Lung (tissue), 12 donors: ENCODE data around the gene HCN2. TPM values are rescaled to one million over a fixed set of nuclear protein-coding genes. Genes with fewer than 3 reads are reported as not detected.
"Not testable (repeated sequence)": the region's sequence is repeated elsewhere in the genome, so short reads cannot be mapped to it uniquely, and the experiment has no call there.

Experiments used
- ATAC-seq: fragments of 200-7000 bp; cut with Tn5 transposase; one replicate; pipeline ENCODE4 v1.9.1; 2020; ENCODE audit warnings: moderate number of reproducible peaks; ENCODE audit not compliant: insufficient read depth, low FRiP score
- DNase-seq, 3 donors: peaks; one replicate each; pipeline ENCODE4 v3.0.0-alpha.2; 2013 to 2017
- H3K27ac ChIP-seq, 2 donors: one replicate each; pipeline ENCODE4 v1.5.1; 2013; ENCODE audit warnings: mild to moderate bottlenecking in 2 of 2, moderate library complexity in 2 of 2, control low read depth in 1 of 2, inconsistent platforms in 1 of 2, low read depth in 1 of 2, low read length in 1 of 2
- H3K27me3 ChIP-seq, 3 donors: one replicate each; pipeline ENCODE4 v1.5.1; 2013; ENCODE audit warnings: low read length in 2 of 3; ENCODE audit not compliant: control insufficient read depth in 3 of 3, insufficient read depth in 3 of 3
- H3K36me3 ChIP-seq, 4 donors: one replicate each; pipeline ENCODE4 v1.5.1; 2013; ENCODE audit warnings: low read length in 4 of 4, mild to moderate bottlenecking in 1 of 4, moderate library complexity in 1 of 4; ENCODE audit not compliant: control insufficient read depth in 4 of 4, insufficient read depth in 4 of 4
- H3K4me1 ChIP-seq, 5 donors: one replicate each; pipeline ENCODE4 v1.5.1; 2013; ENCODE audit warnings: low read length in 5 of 5, mild to moderate bottlenecking in 2 of 5, moderate library complexity in 1 of 5; ENCODE audit not compliant: control insufficient read depth in 5 of 5, insufficient read depth in 5 of 5
- H3K4me3 ChIP-seq: one replicate; pipeline ENCODE4 v1.5.1; 2013; ENCODE audit warnings: mild to moderate bottlenecking, control low read depth, moderate library complexity
- H3K9ac ChIP-seq, 2 donors: one replicate each; pipeline ENCODE4 v1.5.1; 2013; ENCODE audit warnings: low read length in 2 of 2, control low read depth in 1 of 2; ENCODE audit not compliant: insufficient read depth in 1 of 2
- H3K9me3 ChIP-seq, 4 donors: one replicate each; pipeline ENCODE4 v1.5.1; 2013; ENCODE audit warnings: low read length in 3 of 4, mild to moderate bottlenecking in 1 of 4, moderate library complexity in 1 of 4; ENCODE audit not compliant: control insufficient read depth in 4 of 4, insufficient read depth in 3 of 4
- CTCF ChIP-seq: IDR thresholded peaks from 2 replicates; pipeline ENCODE4 v1.5.1; 2012; ENCODE audit warnings: mild to moderate bottlenecking; ENCODE audit errors: control extremely low read depth, extremely low read depth
- WGBS, 2 donors: extraction: QIAGEN DNeasy Blood & Tissue Kit; methylation state at CpG; one replicate each; pipeline ENCODE4 v1.1.7; 2013; 5-methylcytosine and 5-hydroxymethylcytosine counted together
- polyA plus RNA-seq, 2 donors: library from polyadenylated mRNA; stranded (reverse); fragments of 200-250 nt; gene quantifications; one replicate each; pipeline ENCODE4 v1.2.1, GENCODE V29; 2013
- total RNA-seq, 2 donors: library from RNA; depleted of rRNA in 1 of 2; stranded (reverse); fragments of >200 nt in 1 of 2; gene quantifications; one replicate each; pipeline ENCODE4 v1.2.1, GENCODE V29; 2014 to 2021
- donor health status: control.
- donor health status: control.
- donor health status: Bipolar disorder and iron deficiency.
- donor health status: healthy.
- donor health status: DM: yes; HTN: yes; CAD: no.

Gene HCN2
- total and polyA plus RNA-seq, 4 donors, result 0.04 to 0.37 (median 0.16) TPM

GRCh38 chr19:623974-624373 is 34.3 kb downstream of the HCN2 start:
- Histone ChIP-seq H3K27me3 (no peaks in the 10 kb centered on the region), H3K36me3 (peaks cover 5 to 62% (median 7%) of the 10 kb centered on the region in 4 donors), H3K4me1 (no peaks in the 10 kb centered on the region), H3K27ac (no peak overlapping the region), H3K9ac (no peak overlapping the region), H3K4me3 (no peak overlapping the region), H3K9me3 (peaks cover 0 to 6% (median 0%) of the 10 kb centered on the region in 4 donors)
- no peak for ATAC-seq
- DNase-seq, result no peak
- 92 to 93% methylated on average over 24 of the region's 24 CpGs for WGBS, 2 donors
- no peak for TF ChIP-seq CTCF

- no peak for DNase-seq
- Histone ChIP-seq H3K27ac (no peak overlapping the region), H3K27me3 (no peaks in the 10 kb centered on the region), H3K4me1 (no peaks in the 10 kb centered on the region), H3K4me3 (no peak overlapping the region), H3K36me3 (peaks cover 3 to 61% (median 6%) of the 10 kb centered on the region in 4 donors), H3K9me3 (peaks cover 0 to 2% (median 0%) of the 10 kb centered on the region in 4 donors), H3K9ac (no peak overlapping the region)
- 93 to 94% methylated on average over 24 of the region's 24 CpGs for WGBS, 2 donors
- ATAC-seq, result no peak
- TF ChIP-seq CTCF, result no peak
These were observed 34.9 kb downstream of the HCN2 start for GRCh38 chr19:624433-625109.

DNA sequence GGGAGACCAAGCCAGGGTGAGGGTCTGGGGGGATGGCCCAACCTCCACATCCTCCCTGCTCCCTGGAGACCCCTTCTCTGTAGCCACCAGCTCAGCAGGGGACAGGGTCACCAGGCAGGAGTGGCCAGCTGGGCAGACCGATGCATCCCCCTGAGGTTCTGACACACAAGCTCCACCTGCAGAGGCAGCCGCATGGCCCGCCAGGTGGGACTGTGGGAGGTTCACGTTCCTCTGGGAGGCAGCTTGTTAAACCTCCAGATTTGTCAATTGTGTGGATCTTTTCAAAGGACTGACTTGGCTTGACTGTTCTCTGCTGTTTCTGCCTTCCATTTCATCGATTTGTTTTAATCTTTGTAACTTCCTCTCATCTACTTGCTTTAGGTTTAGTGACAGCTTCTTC is 35.6 kb downstream of the HCN2 start:
- no peak for DNase-seq
- Histone ChIP-seq H3K4me3 (no peak overlapping the region), H3K9me3 (peaks cover 0 to 2% (median 0%) of the 10 kb centered on the region in 4 donors), H3K27me3 (no peaks in the 10 kb centered on the region), H3K27ac (no peak overlapping the region), H3K9ac (no peak overlapping the region), H3K36me3 (peaks cover 3 to 57% (median 5%) of the 10 kb centered on the region in 4 donors), H3K4me1 (no peaks in the 10 kb centered on the region)
- no peak for TF ChIP-seq CTCF
- ATAC-seq, result no peak
- 94 to 95% methylated on average over 5 of the region's 5 CpGs for WGBS, 2 donors

GRCh38 chr19:626566-626965 is 36.9 kb downstream of the HCN2 start:
- not testable (repeated sequence) for H3K9me3 ChIP-seq, ATAC-seq, H3K27me3 ChIP-seq, DNase-seq, H3K4me1 ChIP-seq, H3K4me3 ChIP-seq, H3K9ac ChIP-seq, H3K27ac ChIP-seq
- peaks cover 0 to 49% (median 4%) of the 10 kb centered on the region in 4 donors for H3K36me3 ChIP-seq
- WGBS, 2 donors, result 94 to 96% methylated on average over 6 to 7 of the region's 7 CpGs
